Dedifferentiated amniotic fluid mesenchymal stem cell (primary cell): ENCODE measurements around the gene SUN1.

Experiments used
- DNase-seq: peaks from one replicate; pipeline ENCODE4 v3.0.0-alpha.2; 2016; ENCODE audit errors: extremely low spot score

Gene SUN1

DNA sequence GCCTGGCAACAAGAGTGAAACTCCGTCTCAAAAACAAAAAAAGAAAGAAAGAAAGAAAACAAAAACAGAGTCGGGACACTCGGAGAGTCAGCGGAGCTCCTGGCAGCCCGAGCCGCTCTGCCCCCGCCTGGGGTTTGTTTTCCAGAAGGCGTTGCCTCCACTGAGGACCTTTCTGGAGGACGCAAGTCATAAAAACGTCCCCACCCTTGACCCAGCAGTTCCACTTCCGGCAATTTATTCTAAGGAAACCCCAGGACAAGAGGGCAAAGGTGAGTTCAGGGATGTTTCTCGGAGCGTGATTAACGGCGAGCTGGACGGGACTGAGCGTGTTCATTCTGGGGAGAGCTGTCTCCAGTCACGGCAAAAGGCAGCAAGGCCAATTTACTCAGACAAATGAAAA lies 27.0 kb upstream of the SUN1 start:
- no peak for DNase-seq

GRCh38 chr7:815284-816216 lies 16.7 kb upstream of the SUN1 start:
- DNase-seq, result no peak

GRCh38 chr7:816300-816750 lies 16.0 kb upstream of the SUN1 start:
- peak; percentile 96 for DNase-seq

DNA sequence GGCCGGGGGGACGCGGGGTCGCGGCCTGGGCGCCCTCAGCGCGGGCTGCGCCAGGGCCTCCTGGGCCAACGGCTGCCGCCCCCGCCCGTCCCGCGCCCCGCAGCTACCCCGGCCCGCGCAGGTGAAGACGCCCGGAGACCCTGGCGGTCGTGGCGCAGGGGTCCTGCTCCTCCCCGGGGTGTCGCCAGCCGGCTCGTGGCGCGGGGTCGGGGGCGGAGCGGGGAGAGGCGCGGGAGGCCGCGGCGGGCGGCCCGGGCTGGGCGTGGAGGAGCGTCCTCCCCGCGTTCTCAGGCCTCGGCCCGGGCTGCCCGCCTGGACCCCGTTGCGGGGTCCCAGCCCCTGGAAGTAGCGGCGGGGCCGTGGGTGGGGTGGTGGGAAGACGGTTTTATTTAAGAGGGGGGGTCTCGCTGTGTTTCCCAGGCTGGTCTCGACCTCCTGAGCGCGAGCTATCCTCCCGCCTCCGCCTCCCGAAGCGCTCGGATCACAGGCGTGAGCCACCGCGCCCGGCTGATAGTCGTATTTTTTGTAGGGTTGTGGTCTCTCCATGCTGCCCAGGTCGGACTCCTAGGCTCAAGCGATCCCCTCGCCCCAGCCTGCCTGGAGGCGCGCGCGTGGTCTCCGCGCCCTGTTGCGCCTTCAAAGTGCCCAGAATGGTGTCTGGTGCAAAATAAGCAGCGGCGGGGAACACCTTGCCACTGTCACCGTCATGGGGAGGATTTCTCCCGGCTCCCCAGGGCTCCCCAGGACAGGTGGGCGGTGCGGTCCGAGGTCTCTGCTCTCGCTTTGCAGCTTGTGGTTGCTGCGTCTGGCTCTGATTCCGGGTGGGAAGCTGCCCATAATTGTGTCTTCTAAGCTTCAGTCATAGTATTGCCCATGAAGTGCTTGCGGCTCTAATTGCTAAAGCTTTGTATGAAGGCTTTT lies 15.3 kb upstream of the SUN1 start:
- peak; percentile 28 for DNase-seq

DNA sequence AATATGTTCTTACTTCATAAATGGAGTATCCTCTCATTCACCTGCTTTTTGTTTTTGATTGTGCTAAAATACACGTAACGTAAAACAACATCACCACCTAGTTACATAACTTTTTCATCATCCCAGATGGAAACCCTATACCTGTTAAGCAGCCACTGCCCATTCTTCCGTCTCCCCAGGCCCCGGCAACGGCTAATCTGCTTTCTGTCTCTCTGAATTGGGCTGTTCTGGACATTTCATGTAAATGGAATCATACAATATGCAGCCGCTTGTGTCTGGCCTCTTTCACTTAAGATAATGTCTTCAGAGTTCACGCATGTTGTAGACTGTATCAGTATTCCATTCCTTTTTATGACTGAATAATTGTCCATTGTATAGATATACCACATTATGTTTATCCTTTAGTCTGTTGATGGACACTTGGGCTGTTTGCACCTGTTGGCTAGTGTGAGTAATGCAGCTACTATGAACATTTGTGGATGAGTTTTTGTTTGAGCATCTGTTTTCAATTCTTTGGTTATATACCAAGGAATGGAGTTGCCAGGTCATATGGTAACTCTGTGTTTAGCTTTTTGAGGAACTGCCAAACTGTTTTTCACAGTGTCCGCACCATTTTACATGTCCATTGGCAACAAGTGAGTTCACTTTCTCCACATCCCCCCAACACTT lies 14.1 kb upstream of the SUN1 start:
- DNase-seq, result peak; percentile 65

DNA sequence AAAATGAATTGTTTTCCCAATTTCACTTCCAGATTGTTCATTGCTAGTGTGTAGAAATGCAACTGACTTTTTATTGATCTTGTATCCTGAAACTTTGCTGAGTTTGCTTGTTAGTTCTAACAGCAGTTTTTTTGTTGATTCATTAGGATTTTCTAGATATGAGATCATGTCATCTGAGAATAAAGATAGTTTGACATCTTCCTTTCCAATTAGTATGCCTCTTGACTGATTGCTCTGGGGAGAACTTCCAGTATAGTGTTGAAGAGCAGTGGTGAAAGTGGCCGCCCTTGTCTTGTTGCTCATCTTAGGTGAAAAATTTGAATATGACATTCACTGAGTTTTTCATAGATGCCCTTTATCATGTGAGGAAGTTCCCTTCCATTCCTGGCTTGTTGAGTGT lies 11.9 kb upstream of the SUN1 start:
- no peak for DNase-seq

- DNase-seq, result no peak
Observed at GRCh38 chr7:821688-822087, 10.6 kb upstream of the SUN1 start.

DNA sequence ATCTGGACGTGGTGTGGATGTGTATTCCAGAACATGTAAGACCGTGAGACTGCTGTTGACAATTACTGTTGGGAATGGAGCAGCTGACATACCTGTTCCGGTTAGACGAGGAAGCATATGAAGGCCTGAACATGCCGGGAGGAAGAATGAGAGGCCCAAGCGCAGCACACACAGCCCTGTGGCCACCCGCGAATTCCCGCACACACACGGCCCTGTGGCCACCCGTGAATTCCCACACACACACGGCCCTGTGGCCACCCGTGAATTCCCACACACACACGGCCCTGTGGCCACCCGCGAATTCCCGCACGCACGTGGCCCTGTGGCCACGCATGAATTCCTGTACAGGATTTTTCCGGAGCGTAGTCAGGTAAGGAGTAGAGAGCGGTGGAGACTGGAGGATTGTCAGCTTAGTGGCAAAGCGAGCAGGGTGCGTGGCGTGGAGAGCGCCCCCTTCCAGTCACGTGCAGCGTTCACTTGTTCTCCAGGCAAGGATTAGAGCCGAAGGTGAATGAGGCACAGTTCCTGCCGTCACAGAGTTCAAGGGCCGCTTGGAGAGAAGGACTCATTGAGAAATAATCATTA lies 9.5 kb upstream of the SUN1 start:
- DNase-seq, result no peak

DNA sequence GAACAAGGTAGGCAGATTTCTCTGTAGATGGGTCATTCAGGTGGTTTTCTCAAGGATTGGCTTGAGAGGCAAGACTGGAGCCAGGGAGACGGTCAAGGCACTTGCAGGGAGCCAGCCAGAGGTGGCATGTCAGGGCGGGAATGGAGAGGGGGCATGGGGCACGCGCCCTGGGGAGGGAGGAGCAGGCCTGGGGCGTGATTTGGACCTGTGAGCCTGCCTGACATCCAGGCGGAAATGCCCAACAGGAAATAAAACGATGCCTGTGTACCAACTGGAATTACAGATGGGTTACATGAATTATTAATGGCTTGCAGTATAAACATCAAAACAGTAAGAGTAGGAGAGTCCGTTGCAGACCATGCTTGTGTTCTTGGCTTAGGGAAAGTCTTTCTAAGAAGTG lies 8.6 kb upstream of the SUN1 start:
- DNase-seq, result no peak

DNA sequence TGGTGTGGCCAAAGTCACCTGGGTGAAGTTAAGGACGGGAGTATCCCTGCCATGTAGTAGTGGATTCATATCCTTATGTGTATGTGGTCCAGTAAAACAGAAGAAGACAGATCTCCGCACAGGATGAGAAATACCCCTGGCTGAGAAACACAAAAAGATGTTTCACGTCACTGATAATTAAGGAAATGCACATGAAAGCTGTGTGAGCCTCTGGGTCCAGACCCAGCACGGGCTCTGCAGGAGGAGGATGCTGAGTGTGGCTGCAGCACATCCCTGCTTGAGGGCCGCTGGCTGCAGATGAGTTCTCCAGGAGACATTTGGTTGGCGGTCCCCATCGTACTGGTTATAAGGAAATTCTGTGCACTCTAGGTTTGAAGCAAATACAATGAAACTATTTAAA lies 8.2 kb upstream of the SUN1 start:
- no peak for DNase-seq

DNA sequence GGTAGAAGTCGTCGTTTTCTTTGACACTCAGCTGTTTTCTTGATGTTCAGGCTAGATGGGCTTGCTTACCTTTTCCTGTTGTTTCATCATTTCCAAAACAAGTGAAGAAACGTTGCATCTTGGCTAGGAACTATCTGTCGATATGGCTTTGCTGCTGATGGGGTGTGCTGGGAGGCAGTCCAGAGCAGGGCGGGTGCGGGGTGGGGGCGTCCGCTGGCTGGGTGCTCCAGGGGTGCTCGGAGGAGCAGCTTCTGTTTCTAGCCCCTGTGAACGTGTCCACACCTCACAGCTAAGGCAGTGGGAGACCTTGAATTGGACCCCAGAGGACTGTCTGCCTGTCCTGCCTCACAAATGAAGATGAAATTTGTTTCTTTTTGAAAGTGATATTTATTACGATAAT lies 7.6 kb upstream of the SUN1 start:
- no peak for DNase-seq

- DNase-seq, result peak; percentile 79
Observed at GRCh38 chr7:825386-825785, 6.9 kb upstream of the SUN1 start.

DNA sequence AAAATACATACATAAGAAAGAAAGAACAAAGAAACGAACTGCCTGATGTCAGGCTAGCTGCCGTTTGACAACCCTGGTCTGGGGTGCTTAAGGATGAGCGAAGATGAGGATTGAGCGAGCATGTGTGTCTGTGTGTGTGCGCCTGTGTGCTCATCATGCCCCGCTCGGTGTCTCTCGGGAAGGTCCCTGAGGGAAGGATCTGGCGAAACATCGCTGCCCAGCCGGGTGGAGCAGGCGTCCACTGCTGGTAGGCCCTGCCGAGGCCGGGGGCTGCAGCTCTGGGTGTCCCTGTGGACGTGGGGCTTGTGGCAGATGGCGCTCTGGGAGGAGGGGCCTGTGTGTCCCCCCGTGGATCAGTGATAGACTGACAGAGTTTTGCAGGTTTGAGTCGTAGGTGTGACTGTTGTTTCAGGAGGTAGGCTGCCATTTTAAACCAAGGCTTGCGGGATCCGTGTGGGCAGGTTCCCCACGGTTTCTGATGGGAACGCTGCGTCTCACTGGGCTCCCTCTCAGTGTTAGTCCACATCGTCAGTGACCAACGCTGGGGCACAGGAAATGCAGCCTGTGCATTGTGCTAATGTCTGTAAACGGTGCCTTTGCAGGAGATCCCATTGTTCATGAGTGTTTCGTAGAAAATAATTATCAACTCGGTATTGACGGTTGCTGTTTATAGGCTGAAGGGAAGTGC lies 5.9 kb upstream of the SUN1 start:
- no peak for DNase-seq

DNA sequence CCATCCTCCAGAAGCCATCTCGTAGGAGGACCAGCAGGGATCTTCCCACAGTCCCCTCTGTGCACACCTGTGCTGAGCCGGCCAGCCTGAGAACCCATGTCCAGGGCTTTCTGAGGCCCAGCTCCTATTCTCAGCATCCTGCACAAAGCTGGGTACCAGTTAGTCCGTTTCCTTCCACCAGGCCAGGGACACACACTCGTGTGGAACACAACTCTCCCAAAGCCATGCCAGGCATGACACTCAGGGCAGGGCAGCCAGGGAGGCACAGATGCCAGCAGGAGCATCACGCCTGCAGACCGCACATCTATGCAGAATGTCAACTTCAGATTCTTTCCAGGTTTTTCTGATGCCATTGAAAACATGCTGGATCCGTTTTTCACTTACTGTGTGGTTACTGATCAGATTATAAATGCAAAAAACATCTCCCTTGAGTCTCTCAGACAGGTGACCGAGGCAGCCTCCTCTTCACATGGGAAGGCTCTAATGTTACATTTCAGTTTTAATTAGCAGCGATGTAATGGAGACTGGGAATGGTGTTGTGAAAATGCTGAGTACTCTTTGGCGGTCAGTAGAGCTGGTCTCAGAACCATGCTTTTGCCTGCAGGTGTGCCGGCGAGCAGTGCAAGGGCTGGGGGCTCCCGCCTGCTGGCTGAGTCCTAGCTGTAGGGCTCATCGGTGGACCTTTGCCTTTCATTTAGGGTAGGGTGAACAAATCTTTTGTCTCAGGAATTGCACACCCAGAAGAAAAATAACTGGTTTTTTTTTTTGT lies 3.3 kb upstream of the SUN1 start:
- no peak for DNase-seq

DNA sequence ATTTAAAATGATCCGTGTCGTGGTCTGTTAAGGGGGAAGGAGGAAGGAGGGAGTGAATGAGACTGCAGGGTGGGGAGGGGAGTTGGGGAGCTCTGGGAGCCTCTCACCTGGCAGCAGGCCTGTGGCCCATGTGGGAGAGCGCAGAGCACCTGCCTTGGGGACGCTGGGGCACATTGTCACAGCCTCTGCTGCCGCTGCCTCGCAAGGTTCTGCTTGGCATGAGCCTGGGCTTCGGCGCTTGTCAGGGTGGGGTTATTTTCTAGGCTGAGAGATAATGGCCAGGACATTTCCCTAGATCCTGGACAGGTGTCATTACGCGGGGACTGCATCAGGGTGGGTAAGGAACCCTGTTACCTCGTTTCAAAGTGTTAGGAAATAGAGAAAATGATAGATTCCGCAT lies 2.2 kb upstream of the SUN1 start:
- no peak for DNase-seq

- peak; percentile 92 for DNase-seq
Observed at GRCh38 chr7:831596-832166, 595 bp upstream of the SUN1 start.

DNA sequence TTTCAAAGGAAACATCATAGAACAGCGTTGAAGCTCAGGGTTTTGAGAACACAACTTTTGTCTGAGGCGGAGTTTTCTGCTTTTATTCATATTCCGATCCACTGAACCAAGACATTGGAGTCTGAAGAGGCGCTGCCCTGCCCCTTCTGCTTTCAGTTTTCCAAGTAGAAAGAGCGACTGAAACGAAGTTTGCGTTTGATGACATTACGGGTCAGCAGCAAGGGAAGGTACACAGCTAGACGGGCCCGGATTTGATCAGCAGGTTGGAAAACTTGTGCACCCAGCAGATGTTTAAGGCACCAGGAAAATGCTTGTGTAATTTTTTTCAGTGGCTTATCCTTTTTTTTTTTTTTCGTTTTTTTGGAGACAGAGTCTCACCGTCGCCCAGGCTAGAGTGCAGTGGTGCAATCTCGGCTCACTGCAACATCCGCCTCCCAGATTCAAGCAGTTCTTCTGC lies 720 bp downstream of the SUN1 start:
- no peak for DNase-seq

DNA sequence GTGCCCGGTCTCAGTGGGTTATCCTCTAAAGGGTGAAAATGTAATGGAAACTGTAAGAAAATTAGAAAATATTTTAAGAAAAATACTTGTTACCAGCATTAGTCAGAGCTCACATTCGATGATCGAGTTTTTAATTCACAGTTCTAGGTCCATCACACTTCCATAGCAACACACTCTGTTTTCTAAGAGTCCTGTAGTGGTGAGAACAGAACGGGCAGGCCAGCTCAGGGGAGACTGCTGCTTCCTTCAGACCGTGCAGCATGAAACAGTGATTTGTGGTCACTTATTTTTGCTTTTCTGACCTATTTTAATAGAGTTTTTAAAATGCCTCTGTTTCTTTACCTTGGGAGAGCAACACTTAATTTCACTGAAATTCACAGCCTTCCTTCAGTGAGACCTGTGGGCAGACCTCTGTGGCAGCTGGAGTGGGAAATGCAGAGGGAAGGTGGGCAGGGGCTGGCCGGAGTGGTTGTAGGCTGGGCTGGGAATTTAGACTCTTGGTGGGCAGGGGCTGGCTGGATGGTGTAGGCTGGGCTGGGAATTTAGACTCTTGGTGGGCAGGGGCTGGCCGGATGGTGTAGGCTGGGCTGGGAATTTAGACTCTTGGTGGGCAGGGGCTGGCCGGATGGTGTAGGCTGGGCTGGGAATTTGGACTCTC lies 1.5 kb downstream of the SUN1 start:
- no peak for DNase-seq

DNA sequence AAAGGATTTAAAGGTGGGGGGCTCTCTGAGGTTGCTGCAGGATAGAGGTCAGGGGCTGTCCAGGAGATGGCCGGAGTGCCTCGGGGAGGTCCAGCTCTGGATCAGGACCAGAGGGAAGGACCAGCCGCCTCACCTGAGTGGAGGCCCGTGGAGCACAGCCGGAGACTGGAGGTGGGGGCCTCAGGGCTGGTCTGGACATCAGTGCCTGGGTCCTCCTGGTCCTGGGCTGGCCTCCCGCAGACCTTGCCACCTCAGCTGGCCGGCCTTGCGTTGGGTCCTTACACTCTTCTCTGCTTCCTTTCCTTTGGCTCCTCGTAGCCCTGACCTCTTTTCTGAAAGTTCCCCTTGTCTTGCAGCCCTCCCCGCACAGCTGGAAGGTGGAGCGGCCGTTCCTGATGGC lies 2.0 kb downstream of the SUN1 start:
- no peak for DNase-seq
